Ishikawa (cell line): ENCODE data around the gene FKBP4.

Source experiments
- CEBPB ChIP-seq: IDR thresholded peaks from 2 replicates; pipeline ENCODE4 v1.6.1; 2012
- NFIC ChIP-seq: IDR thresholded peaks from 2 replicates; pipeline ENCODE4 v1.6.1; 2012
- YY1 ChIP-seq: IDR thresholded peaks from 2 replicates; pipeline ENCODE4 v1.6.1; 2012; ENCODE audit warnings: low read depth

DNA sequence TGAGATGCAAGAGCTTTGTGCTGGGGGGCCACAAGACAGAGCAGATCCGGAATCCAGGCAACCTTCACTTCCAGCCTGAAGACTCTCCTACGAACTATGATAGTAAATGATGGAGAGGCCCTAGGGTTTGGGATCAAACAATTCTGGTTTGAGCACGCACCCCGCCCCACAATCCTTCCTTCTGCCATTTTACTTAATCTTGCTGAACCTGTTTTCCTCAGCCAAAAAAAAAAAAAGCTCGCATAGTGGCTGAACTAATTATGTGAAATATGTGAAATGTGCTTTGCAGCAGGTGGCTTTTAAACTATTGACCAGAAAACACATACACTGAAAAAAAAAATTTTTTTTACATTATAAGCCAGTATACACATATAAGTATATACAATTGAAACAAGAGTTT lies 17.0 kb downstream of the FKBP4 start:
- TF ChIP-seq NFIC, result no peak
- no peak for TF ChIP-seq YY1
- no peak for TF ChIP-seq CEBPB
